ENCODE results near the gene ZEB2.

DNA sequence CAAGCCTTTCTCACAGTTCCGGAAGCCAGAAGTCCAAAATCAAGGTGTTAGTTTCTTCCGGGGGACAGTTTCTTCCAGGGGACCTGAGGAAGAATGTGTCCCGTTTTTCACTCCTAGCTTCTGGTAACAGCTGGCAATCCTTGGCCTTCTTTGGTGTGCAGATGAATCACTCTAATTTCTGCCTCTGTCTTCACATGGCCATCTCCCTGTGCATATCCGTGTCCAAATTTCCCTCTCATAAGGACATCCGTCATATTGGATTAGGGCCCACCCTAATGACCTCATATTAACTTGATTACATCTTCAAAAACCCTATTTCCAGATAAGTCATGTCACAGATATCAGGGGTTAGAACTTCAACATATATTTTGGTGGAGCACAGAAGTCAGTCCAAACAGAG is 141.4 kb downstream of the ZEB2 start:
- TF ChIP-seq POLR2AphosphoS5 (IDR thresholded peaks at IDR 0.05) (no peak), CTCF (IDR thresholded peaks at IDR 0.05) (no peak)

Data from sigmoid colon (tissue), 4 donors.